NCI-H345 (cell line): Measurements from ENCODE around the gene SLC22A23.

Experiments used
- DNase-seq: peaks from one replicate; lab custom pipeline; 2025; lab: John Stamatoyannopoulos, UW

SLC22A23 gene

GRCh38 chr6:3369985-3370360, 86.9 kb downstream of the SLC22A23 start:
- DNase-seq: no peak

GRCh38 chr6:3368685-3369084, 88.2 kb downstream of the SLC22A23 start:
- no peak for DNase-seq

- DNase-seq: no peak
Measured at GRCh38 chr6:3367630-3368029, 89.2 kb downstream of the SLC22A23 start.

GRCh38 chr6:3366596-3367413, 90.0 kb downstream of the SLC22A23 start:
- no peak for DNase-seq

- DNase-seq: no peak
Measured at GRCh38 chr6:3364391-3364790, 92.5 kb downstream of the SLC22A23 start.

GRCh38 chr6:3363296-3364025, 93.4 kb downstream of the SLC22A23 start:
- DNase-seq: peak; percentile 35

GRCh38 chr6:3361312-3362037, 95.4 kb downstream of the SLC22A23 start:
- no peak for DNase-seq

- no peak for DNase-seq
Measured at GRCh38 chr6:3360727-3361045, 96.2 kb downstream of the SLC22A23 start.

GRCh38 chr6:3359973-3360726, 96.7 kb downstream of the SLC22A23 start:
- no peak for DNase-seq

GRCh38 chr6:3359101-3359752, 97.6 kb downstream of the SLC22A23 start:
- no peak for DNase-seq

- DNase-seq: no peak
Measured at GRCh38 chr6:3358413-3359100, 98.3 kb downstream of the SLC22A23 start.

- no peak for DNase-seq
Measured at GRCh38 chr6:3357678-3358077, 99.2 kb downstream of the SLC22A23 start.

- no peak for DNase-seq
Measured at GRCh38 chr6:3356824-3357420, 99.9 kb downstream of the SLC22A23 start.

- peak; percentile 30 for DNase-seq
Measured at GRCh38 chr6:3356056-3356823, 100.6 kb downstream of the SLC22A23 start.

GRCh38 chr6:3355358-3356055, 101.3 kb downstream of the SLC22A23 start:
- DNase-seq: no peak

- no peak for DNase-seq
Measured at GRCh38 chr6:3355011-3355357, 101.9 kb downstream of the SLC22A23 start.

GRCh38 chr6:3353939-3354338, 102.9 kb downstream of the SLC22A23 start:
- DNase-seq: no peak

GRCh38 chr6:3353213-3353903, 103.5 kb downstream of the SLC22A23 start:
- DNase-seq: no peak

GRCh38 chr6:3352678-3353077, 104.2 kb downstream of the SLC22A23 start:
- no peak for DNase-seq
